HS-5 (cell line): ENCODE data around the gene POPDC2.

Experiments used
- DNase-seq: peaks from one replicate; pipeline ENCODE4 v3.0.0-alpha.2; 2012; ENCODE audit warnings: low read depth

POPDC2 gene

DNA sequence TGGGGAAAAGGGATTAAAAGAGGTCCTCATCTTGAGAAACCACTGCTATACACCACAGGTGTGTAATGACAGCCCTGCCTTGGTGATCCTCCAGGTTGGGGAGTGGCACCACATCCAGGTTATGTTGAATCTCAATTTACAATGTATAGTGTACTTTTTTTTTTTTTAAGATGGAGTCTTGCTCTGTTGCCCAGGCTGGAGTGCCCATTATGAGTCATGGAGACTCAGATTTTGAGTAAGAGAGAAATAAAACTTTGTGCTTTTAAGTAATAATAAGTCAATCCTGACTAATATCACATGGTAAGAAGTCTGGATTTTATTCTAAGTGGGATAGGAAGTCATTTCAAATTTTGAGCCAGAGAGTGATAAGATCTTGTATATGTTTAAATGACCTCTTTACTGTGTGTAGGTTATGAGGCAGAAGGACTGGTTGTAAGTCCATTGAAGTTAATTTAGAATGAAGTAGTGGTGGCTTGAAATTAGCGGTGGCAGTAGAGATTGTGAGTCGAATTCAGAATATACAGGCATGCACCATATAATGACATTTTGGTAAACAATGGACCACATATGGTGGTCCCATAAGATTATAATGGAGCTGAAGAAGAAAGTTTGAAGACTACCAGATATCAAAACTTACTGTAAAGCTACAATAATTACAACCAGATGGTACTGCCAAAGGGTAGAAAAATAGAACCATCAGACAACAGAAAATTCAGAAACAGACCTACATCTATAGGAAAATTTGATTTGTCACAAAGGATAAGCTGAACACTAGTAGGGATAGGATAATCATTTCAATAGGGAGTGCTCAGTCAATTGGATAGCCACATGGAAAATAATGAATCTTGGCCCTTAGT lies 20.7 kb downstream of the POPDC2 start:
- no peak for DNase-seq

- peak; percentile 88 for DNase-seq
Measured at GRCh38 chr3:119637679-119638477, 22.5 kb downstream of the POPDC2 start.

DNA sequence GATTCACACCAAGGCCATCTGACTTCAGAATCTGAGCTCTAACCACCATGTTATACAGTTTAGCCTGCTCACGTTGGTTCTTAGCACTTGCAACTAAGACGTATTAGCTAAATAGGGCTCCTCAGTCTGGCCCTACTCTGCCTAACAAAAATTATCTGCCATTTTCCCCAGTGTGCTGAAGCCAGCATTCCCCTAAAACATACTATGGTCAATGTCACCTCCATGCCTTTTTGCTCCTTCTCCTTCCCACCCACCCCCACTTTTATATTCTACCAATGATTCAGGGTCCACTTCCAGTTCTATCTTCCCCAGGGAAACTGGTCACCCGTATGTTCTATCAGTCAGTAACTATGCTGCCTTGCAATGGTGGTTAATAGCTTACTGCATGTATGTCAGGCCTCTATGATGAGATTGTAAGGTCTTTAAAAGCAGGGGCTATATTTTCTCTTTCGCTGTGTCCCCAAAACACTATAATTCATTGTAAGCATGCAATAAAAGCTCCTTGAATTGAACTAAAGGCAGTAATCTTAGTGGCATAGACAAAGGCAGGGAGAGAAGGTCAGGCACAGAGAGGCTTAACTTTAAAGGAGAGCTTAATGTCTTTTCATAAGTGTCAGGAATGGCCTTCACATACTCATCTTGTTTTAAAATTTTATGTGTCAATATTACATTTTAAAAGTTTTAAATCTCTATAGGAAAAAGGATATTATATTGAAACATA lies 23.3 kb downstream of the POPDC2 start:
- no peak for DNase-seq

DNA sequence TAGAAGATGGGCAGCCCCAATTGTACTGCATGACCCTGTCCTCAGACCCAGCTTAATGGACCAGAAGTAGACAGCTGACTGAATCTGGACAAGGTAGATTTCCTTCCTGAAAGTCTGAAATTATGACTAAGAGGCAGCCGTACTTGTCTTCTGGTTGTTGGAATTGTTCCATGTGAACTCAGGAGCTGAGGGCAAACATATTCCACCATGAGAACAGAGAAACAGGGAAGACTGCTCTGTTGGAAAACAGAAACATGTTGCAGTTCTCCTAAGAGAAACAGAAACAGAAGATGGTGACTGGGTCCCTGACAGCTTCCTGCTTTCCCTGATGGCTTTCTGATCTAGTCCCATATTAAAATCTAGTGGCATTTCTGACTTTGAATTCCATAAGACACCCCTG lies 24.1 kb downstream of the POPDC2 start:
- DNase-seq, result no peak

DNA sequence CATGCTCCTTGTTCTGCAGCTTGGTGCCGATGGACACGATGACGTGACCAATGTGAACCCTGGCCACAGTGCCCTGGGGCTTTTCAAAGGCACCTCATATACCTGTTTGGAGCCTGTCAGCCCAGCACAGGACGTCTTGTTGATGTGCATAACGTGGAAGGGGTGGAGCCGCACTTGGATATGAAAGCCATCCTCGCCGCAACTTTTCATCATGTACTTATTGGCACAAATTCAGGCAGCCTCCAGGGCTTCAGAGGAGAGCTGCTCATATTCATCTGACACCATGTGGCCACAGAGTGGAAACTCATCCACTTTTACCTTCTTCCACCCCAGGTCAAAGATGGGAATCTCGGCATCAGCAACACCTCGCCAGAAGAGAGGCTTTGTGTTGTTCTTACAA lies 24.7 kb downstream of the POPDC2 start:
- no peak for DNase-seq

GRCh38 chr3:119632829-119633228 lies 27.6 kb downstream of the POPDC2 start:
- no peak for DNase-seq

DNA sequence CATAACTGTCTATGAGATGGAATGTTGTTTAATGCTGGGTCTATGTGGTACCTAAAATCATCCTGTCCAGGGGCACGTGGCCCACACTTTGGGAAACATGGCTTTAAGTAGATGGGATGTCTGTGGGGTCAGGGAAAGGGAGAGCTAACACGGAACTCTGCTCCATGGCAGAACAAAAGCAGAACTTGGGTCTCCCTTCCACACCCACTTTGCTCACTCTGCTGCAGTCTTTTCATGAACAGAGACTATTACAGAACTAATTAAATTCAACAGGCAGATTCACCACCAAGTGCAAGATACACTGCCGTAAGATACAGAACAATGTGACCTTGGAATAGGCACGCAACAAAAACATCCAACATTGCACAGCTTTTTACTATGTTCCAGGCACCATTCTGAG lies 28.2 kb downstream of the POPDC2 start:
- DNase-seq, result no peak

DNA sequence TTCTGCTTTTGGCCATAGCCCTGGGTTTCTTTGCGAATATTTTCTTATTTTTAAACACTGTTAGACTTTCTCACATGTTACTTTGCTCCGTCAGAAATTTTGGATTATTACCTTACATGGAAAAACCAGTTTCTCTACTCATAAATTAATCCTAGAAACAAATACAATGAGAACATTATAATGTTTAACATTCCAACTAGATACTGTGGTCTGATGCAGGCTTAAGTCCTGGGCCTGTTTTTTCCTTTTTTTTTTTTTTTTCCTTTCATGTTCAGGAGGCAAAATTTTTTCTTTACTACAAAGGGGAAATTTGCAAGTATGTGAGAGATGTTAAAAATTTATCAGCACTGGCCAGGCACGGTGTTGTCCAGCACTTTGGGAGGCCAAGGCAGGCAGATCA lies 28.9 kb downstream of the POPDC2 start:
- DNase-seq, result no peak

- no peak for DNase-seq
Measured at GRCh38 chr3:119630880-119631329, 29.5 kb downstream of the POPDC2 start.

- DNase-seq, result no peak
Measured at GRCh38 chr3:119630128-119630879, 30.1 kb downstream of the POPDC2 start.

- no peak for DNase-seq
Measured at GRCh38 chr3:119628816-119629445, 31.5 kb downstream of the POPDC2 start.

GRCh38 chr3:119628390-119628789 lies 32.0 kb downstream of the POPDC2 start:
- DNase-seq, result no peak

- no peak for DNase-seq
Measured at GRCh38 chr3:119627461-119627860, 32.9 kb downstream of the POPDC2 start.

DNA sequence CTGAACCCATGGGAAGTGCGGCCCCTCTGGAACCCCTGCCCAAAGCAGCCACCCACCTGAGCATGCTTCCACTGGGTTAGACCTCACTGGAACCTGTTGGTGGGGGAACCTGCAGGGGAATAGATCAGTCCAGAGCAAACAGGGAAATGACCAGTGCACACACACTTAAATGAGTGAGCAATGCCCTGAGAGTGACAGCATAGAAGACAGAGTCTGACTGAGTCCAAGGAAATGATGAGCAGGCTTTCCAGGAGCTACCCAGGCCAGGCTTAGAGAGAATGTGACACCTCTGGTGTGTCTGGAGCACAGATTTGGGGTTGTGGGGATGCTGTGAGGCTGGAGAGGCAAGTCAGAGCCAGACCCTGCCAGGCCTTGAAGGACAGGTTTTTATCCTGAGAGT lies 34.2 kb downstream of the POPDC2 start:
- no peak for DNase-seq

- DNase-seq, result no peak
Measured at GRCh38 chr3:119625451-119626153, 34.8 kb downstream of the POPDC2 start.

DNA sequence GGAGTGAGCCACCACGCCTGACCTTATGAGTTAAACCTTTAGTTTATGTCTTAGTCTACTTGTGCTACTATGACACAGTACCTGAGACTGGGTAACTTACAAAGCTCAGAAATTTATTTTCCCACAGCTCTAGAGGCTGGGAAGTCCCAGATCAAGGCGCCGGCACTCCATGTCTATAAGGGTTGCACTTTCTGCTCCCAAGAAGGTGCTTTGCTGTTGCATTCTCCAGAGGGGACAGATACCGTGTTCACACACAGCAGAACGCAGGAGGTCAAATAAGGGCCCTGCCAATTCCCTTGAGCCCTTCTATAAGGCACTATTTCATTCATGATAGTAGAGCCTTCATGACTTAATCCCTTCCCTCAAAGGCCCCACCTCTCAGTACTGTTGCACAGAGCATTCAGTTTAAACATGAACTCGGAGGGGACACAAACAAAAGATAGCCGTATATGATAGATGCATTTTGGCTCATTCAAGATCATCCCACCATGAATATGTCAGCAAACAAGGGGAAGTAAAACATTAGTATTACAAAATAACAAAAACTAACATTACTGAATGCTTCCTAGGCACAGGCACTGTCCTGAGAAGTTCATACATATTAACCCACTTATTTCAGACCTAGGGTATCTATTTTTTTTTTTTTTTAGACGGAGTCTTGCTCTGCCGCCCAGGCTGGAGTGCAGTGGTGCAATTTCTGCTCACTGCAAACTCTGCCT lies 36.2 kb downstream of the POPDC2 start:
- no peak for DNase-seq

DNA sequence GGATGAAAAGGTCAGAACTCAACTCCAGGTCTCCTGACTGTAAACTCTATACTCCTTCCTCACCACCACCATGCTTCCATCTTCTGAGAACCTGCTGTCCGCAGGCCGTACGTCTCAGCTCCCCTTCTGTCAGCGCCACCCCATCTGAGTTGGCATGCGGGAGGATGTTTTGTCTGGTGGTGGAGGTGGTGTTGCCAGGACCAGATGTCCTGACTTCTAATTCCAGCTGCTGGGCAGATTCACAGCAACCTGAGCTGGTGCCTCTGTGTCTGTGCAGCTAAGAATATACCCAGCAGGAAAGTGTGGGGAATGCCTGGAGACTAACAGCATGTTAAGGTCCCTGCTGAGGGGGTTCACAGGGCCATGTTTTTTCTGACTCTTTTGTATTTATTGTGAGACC lies 39.5 kb downstream of the POPDC2 start:
- DNase-seq, result no peak

- no peak for DNase-seq
Measured at GRCh38 chr3:119619094-119619493, 41.3 kb downstream of the POPDC2 start.

- DNase-seq, result no peak
Measured at GRCh38 chr3:119616056-119616455, 44.3 kb downstream of the POPDC2 start.

GRCh38 chr3:119613872-119614271 lies 46.5 kb downstream of the POPDC2 start:
- DNase-seq, result no peak
